Measurements from ENCODE around the gene RARB.

Gene RARB

DNA sequence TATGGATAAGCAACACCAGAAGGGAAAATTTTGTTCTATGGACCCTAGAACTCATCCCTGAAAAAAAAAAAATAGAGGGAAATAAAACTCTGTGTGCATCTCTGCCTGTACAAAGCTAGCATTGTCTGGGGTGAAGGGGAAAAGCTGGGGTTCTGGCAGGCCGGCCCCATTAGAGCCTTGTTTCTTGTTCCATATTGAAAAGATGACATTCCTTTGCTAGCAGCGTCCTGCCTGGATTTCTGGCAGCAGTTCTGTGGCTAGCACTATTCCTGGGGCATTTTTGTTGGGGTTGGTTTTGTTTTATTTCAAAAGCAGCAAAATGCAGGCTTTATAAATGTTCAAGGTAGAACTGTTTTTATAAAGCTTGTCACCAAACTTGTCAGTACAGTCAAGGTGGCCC, 45.2 kb downstream of the RARB start:
- peak; percentile 77 for DNase-seq

DNA sequence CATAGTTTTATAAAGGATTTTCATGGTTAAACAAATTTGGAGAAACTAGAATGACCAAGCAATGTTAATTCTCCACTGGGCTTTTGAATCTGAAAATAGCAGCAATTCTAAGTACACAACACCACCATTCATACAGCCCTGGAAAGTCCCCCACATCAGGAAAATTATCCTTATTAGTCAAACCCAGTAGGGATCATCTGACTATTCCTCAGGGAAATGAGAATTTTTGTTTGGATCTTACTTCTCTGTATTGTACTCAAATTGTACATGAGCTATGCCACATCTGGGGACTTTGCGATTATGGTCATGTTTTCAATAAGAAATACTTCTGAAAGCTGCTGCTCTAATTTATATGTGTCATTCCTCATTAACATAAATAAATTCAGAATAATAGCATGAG, 46.0 kb downstream of the RARB start:
- DNase-seq, result no peak

DNA sequence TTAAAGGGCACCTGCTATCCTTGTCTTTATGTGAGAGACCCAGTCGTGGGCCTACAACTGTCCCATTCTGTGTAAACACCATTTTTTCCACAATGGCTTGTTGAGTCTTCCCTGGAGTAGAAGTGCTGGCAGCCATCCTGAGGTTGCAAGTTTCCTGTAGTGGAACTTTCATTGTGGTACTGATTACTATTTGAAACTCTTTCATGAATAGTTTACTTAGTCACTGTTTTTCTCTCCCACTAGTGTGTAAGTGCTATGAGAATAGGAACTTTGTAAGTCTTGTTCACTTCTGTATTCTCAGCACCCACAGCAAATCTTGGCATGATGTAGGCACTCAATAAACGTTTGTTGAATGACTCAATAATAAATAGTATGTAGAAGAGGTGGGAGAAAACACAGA, 48.6 kb downstream of the RARB start:
- DNase-seq, result no peak

DNA sequence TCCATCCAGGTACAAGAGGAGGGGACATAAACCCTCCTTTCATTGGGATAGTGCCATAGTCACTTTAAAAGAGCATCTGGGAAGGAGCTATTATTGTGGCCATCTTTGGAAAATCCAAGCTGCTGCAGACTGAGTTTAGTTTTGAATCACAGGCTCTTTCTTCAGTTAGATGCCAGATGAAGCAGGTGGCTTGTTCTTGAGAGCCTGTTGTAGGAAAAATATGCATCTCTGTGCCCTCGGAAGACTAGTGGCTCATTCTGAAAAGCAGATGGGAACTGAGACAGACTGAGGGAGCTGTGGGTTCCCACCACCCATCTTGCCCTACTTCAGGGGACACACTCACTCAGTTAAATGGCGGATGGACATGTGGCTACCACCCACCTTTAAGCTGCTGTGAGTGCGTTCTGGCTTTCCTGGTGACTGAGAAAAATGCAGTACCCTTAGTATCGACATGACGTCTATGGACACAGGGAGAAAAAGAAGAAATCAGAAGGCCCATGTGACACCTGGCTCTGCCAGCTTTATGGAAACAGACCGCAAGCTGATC, 50.2 kb downstream of the RARB start:
- no peak for DNase-seq

- DNase-seq, result no peak
Measured at GRCh38 chr3:25478964-25479726, 51.1 kb downstream of the RARB start.

DNA sequence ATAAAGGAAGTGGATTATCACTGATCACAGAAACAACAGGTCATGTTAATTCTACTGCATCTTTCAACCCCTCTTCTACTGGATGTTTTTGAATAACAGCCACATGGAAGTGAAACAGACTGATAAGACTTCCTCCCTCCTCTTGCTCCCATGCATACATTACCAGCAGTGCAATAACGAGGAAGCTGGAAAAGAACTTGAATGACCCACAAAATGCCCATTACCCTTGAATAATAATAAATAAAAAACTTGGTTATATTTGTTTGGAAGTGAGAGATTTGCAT, 51.6 kb downstream of the RARB start:
- DNase-seq, result no peak

GRCh38 chr3:25480811-25481210, 52.7 kb downstream of the RARB start:
- no peak for DNase-seq

DNA sequence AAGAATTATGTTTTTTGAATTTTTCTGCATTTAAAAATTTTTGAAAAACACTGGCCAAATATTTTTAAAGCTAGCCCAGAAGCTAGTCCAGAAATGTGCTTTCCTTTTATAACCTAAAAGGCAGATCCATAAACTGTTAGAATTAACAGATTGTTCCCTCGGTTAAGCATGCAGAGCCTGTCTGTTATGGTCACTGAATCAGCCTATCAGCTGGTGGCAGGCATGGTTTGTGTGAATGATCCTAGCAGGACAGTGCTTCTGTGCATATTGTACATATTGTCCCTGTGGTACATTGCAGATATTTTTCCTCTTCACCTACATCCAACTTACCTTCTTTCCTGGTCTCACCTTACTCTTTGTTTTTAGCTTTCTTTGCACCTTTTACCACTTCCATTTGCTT, 53.3 kb downstream of the RARB start:
- no peak for DNase-seq

DNA sequence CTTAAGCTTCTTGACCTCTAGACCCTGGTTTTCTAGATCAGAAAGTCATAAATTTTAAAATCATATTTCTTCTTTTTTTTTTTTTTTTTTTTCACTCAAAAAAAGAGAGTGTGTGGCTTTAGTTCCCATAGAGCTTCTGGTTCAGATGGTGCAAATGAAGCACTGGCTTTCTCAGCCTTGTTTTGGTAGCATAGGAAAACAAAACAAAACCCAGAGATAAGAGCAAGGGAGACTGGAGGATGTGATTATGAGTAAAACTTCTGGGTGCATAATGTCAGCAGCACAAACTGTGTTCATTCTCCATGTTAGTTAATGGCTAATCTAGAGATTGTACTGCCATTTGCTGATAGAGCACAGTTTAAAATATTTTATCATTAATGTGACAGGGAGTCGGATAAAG, 55.4 kb downstream of the RARB start:
- no peak for DNase-seq

- no peak for DNase-seq
Measured at GRCh38 chr3:25485673-25486072, 57.6 kb downstream of the RARB start.

DNA sequence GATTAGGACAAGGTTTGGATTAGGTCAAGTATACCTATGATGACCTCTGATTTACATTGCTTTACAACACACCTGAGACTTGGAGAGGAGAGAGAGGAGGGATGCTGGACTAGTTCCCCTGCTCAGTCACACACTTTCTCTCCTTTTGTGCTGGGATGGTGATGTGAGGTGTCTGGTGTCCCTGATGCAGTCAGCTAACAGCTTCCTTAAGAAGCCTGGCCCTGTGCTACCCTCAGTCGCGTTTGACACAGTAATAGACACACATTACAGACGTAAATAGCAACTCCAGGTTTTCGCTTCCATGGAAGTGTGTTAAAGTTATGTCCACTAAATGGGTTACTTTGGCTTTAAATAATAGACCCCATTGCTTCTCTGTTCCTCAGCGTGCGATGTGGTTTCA, 58.9 kb downstream of the RARB start:
- no peak for DNase-seq

DNA sequence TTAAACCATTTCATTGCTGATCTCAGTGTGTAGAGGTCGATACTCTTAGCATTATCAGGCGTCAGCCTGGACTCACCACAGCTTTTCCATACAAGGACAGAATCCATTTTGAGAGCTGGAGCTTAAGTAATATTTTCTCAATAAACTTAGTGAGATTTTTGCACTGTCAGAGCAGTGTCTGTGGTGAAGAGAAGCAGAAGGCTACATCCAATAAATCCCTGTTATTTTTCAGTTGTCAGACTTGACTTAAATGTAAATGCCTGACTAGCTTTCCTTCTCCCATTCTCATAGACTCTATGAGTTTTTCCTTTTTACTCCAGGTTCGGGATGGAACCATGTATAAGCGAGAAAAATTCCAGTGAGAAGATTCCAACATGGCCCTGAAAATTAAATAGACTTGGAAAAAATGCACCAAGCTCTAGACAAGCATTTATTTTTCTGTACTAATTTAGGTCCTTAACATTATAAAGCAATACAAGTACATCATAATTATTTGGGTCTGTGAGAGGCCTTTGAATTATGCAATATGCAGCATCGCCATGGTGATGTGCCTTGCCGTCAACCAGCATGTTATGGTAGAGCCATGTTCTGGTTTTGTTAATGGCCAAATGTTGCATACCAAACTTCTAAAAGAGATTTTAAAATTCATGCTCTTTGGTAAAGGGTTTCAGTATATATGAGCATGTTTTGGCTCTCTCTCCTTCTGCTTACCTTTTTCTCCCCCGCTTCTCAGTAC, 62.0 kb downstream of the RARB start:
- DNase-seq, result no peak

- no peak for DNase-seq
Measured at GRCh38 chr3:25493246-25493645, 65.2 kb downstream of the RARB start.

- DNase-seq, result no peak
Measured at GRCh38 chr3:25493786-25494185, 65.7 kb downstream of the RARB start.

DNA sequence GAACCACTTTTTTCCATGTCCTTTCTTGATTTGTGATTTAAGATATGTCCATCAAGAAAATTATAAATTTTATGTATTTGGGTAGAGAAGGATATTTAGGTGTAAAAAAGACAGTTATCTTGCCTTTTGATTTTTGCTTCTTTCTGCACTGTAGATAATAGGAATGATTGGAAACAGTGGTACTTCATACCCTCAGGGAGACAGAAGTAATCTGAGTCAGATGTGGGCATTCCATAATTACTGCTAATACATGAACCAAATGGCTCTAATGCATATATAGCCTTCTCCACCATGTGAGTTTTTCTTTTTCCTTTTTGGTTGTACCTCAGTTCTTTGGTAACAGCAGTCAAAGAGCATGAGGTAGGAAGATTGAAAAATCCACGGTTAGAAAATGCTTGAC, 67.2 kb downstream of the RARB start:
- DNase-seq, result no peak

DNA sequence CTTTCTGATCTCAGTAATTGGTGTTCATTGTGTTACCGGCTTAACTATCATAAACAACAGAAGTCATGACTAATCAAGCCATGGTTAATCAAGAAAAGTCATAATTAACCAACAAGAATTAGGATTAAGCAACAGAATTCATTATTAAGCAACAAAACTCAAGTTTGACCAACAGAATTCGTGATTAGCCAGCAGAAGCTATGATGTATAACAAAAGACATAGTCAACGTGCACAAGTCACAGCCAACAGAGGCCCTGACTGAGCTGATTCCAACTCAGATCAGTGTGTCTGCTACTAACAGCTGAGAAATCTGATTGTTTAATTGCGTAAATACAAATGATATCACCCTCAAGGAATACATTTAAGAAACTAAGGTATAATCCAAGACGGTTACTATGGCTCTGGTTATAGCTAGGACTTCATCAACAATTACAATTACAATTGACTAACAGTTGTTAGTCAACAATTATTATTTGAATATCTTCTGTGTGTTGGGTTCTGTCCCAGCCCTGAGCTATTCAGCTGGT, 67.7 kb downstream of the RARB start:
- no peak for DNase-seq

GRCh38 chr3:25497096-25497495, 69.0 kb downstream of the RARB start:
- no peak for DNase-seq

DNA sequence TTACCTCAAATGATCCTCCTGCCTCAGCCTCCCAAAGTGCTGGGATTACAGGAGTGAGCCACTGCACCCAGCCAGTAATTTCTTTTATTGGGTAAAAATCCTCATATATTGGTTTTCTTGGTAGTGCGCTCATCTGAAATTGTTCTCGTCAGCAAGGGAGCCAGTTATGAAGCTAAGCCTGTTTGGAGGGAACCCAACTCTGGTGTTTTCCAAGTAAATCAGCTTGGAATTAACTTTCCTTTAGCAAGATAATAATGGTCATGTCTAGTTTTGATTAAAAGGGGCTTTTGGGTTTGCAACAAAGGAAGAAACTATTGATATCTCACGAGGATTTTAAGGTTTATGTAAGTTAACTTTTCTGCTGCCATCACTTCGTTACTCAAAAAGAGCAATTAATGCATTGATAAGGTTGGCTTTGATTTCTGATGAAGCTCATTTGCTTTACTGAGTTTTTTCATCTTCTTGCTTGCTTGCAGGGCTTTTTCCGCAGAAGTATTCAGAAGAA, 72.7 kb downstream of the RARB start:
- no peak for DNase-seq

- DNase-seq, result no peak
Measured at GRCh38 chr3:25502233-25502632, 74.2 kb downstream of the RARB start.

DNA sequence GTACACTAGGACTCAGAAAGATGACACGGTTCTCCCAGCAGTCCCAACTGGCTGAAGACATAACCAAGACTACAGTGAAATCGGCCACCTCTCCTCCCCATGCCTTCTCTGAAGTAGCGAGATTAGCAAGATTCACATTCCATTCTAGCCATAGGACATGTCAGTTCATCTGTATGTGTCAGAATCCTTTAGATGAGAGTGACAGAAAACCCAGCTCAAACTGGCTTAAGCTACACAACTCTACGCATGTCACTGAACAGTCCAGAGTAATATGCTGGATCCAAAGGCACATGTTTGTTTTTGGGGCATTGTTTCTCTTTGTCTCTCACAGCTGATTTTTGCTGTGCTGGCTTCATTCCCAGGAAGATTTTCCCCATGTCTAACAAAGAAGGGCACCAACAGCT, 75.8 kb downstream of the RARB start:
- no peak for DNase-seq

- DNase-seq, result no peak
Measured at GRCh38 chr3:25505581-25505980, 77.5 kb downstream of the RARB start.

GRCh38 chr3:25507811-25508210, 79.7 kb downstream of the RARB start:
- no peak for DNase-seq

DNA sequence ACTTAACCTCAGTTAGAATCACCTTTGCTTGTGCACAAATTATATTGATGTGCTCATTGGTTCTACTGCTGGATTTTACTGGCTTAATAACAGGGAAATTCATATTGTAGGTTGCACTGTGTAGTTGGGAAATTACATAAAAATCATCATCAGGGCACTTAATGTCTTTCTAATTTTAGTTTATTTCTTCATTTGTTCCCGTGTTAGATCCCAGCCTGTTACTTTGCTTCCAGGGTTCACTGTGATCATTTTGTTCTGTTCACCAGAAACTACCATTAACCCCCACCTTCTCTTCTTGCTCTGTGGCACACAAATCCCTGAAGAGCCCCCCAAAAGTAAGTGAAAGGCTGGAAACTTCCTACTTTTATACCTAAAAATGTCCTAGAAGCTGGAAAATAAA, 80.4 kb downstream of the RARB start:
- DNase-seq, result no peak

- no peak for DNase-seq
Measured at GRCh38 chr3:25508901-25509300, 80.8 kb downstream of the RARB start.
